ENCODE results near the gene PKIB.

PKIB gene

DNA sequence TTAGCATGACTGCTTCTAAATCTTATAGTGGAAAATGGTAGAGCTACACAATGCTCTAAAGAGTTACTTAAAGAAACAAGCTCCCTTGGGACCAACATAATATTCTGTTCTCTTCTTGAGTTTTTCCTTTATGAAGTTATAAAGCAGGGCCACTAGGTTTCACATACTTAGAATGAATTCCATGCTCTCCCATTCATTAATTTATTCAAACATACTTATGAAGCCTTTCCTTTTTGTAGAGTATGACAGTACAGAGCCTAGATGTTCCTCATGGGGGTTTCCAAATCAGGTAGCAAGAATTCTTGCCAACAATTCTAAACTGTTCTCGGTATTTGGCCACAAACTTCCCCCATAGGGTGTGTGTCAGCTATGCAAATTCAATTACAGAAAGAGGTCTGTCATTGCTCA lies 148.7 kb downstream of the PKIB start:
- Histone ChIP-seq H3K9me3 (ENCODE audit: control insufficient read depth, insufficient read depth, low read length) (no peaks in the 10 kb centered on the region), H3K36me3 (ENCODE audit: insufficient read depth, low read length) (no peaks in the 10 kb centered on the region), H3K9ac (ENCODE audit: low read depth, low read length) (no peak overlapping the region), H3K4me1 (ENCODE audit: insufficient read depth, low read length) (no peaks in the 10 kb centered on the region; the same call in 1 of the 2 replicates)

DNA sequence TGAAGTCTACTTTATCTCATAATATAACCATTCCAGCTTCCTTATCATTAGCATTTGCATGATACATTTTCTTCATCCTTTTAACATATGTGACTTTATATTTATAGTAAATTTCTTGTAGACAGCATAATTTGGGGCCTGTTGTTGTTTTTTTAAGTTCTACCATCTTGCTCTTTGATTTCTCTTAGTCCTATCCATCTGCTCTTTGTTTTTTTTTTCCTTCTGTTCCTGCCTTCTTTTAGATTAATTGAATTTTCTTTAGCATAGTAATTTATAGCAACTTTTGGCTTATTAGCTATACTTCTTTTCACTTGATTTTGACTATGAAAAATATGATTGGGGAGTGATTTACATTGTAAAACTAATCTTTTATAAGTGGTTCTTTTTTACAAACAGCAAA lies 150.1 kb downstream of the PKIB start:
- Histone ChIP-seq H3K9me3 (ENCODE audit: control insufficient read depth, insufficient read depth, low read length) (no peaks in the 10 kb centered on the region), H3K9ac (ENCODE audit: low read depth, low read length) (no peak overlapping the region), H3K36me3 (ENCODE audit: insufficient read depth, low read length) (no peaks in the 10 kb centered on the region), H3K4me1 (ENCODE audit: insufficient read depth, low read length) (no peaks in the 10 kb centered on the region; the same call in 1 of the 2 replicates)

DNA sequence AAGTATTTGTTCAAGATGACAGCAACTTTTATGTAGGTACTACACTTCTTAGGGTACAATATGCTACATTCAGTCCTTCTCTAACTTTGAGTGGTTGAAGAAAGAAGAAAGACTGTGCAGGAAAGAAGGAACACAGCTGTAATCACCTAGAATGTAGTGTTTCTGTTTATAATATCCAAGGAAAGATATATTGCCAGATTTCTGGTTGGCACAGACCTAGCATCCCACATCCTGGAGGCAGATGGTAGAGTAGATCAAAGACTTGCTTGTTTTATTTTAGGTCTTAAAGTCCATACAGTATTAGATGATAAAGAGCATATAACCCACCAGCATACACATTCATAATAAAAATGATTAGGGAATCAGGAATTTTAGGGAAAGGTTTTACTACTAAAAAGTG lies 156.1 kb downstream of the PKIB start:
- H3K4me1 ChIP-seq (ENCODE audit: insufficient read depth, low read length), result no peaks in the 10 kb centered on the region
- H3K9ac ChIP-seq (ENCODE audit: low read depth, low read length), result no peak overlapping the region
- no peaks in the 10 kb centered on the region for H3K9me3 ChIP-seq (ENCODE audit: control insufficient read depth, insufficient read depth, low read length)
- no peaks in the 10 kb centered on the region for H3K36me3 ChIP-seq (ENCODE audit: insufficient read depth, low read length)

DNA sequence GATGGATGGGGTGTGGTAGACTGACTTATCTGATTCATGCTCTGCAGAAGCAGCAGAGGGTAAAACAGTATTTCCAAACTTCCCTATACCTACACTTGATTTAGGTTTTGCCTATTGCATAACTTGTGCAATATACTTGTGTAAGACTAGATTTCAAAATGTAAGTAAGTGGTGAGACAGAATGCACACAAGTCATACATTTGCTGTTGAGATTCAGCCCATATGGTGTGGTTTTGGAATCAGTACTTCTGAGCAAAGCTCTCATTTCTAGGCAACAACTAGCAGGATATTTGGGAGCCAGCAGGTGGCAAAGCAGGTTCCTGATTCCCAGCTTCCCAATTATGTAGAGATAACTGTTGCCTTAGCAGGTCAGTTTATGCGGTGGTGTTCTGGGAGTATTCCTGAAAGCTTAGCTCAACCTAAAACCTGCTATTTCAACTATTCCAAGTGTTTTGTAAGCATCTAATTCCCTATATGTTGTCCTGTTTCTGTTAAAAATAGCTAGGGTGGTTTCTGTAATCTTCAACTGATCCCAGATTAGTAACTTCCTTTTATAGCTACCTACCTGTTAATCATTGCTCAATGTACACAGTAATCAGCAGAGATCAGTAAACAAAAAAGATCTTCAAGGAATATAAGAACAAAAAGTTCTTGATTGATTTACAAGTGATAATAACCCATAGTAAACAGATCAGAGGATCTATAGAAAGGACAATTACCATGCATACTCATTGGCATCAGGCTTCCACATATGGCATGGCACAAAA lies 160.8 kb downstream of the PKIB start:
- no peak overlapping the region for H3K9ac ChIP-seq (ENCODE audit: low read depth, low read length)
- H3K4me1 ChIP-seq (ENCODE audit: insufficient read depth, low read length), result no peaks in the 10 kb centered on the region
- no peaks in the 10 kb centered on the region for H3K9me3 ChIP-seq (ENCODE audit: control insufficient read depth, insufficient read depth, low read length)
- no peaks in the 10 kb centered on the region for H3K36me3 ChIP-seq (ENCODE audit: insufficient read depth, low read length)

DNA sequence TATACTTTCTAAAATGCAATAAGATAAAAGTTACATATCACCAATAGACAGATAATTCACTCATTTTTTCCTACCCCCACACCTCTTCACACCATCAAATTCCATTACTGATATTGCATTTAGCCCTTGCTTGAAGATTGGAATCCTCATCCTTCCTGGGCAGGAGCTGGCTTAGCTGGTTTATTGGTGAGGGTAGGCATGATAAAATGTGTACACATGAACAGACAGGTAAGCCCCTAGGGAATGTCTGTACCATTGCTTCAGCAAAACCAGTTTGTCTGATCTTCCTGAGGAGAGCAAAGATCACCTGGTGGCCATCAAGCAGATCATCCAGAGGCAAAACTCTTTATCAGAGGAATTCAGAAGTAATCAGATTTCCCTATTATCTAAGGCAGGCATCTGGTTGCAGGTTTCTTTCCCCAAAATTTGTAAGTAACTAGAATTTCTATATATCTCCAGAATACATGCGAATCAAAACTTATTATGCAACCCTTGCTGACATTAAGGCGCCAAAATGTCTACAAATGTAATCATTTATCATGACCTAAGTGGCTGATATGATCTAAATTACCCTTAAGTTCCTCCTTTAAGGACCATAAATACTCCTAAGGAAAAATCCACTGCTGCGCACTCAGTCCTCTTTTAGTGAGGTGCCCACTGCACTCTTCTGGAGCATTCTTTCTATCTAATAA lies 162.7 kb downstream of the PKIB start:
- Histone ChIP-seq H3K9ac (ENCODE audit: low read depth, low read length) (no peak overlapping the region), H3K9me3 (ENCODE audit: control insufficient read depth, insufficient read depth, low read length) (no peaks in the 10 kb centered on the region), H3K4me1 (ENCODE audit: insufficient read depth, low read length) (no peaks in the 10 kb centered on the region), H3K36me3 (ENCODE audit: insufficient read depth, low read length) (no peaks in the 10 kb centered on the region)
